Measurements from ENCODE around the gene ING3.

DNA sequence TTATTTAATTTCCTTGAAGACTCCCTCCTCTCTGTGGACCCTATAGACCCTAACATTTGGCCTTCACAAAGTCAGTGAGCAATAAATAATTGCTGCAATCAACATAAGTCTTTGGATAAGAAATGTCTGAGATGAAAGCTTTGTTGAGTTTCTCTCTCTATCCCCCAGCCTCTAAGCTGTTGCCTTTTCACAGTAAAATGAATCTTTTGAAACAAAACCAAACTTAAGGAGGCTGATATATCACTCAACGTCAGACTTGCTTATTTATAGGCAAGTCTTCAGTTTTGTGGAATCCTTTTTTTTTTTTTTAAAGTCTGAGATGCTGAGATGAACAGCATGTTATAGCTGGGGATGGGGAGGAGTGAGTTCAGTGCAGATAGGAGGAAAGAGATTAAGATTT lies 47.9 kb downstream of the ING3 start:
- TF ChIP-seq CTCF (IDR thresholded peaks at IDR 0.05 in 8 of 11, conservative IDR thresholded peaks at IDR 0.05 in 3 of 11), result no peak
- no peak for TF ChIP-seq POLR2A (IDR thresholded peaks at IDR 0.05)
